WI38 (cell line): ENCODE results near the gene IL18RAP.

Source experiments
- H3K4me3 ChIP-seq: 2 replicates; pipeline ENCODE4 v1.5.1; 2011; ENCODE audit warnings: low read depth, mild to moderate bottlenecking, control low read depth, low read length
- TF ChIP-seq, protein P1 (sequence below): IDR thresholded peaks from 2 replicates; pipeline ENCODE4 v1.5.1; 2012; ENCODE audit warnings: low read depth, mild to moderate bottlenecking, control low read depth, low read length

IL18RAP gene

DNA sequence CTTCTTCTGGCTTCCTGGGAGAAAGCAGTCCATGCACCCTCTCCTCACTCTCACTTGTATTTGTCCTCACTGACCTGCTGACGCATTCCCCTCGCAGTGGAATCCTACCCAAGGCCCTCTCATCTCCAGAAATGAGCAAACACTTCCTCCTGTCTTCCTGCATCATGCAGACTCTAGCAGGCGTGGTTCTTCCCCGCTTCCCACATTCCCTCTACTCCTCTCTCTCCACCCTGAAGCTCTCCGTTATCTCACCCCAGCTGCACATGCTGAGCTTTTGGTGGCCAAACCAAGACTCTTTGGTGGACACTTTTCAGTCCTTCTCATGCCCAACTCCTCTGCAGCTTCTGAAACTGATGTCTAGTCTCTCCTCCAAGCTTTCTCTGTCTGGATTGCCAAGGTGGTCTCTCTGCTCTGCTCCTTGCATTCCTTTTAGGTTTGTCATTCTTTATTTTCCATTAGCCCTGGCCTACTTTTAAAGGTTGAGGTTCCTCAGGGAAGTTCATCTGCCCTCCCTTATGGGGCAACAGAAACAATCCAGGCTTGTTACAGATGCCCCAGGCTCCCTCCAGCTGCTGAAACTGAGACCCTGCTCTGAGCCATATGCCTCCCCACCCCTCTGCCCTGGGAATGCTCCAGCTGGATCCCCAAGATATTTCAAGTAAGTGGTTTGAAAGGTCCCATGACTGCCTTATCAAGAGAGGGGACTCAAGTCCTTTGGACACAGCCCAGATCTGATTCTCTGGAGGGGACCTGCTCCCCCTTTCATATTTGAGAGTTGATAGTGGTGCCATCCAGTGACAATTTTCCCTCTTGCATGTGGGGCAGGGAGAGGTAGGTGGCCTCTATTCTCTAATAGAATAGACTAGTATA lies 835 bp upstream of the IL18RAP start:
- TF ChIP-seq, protein P1, sequence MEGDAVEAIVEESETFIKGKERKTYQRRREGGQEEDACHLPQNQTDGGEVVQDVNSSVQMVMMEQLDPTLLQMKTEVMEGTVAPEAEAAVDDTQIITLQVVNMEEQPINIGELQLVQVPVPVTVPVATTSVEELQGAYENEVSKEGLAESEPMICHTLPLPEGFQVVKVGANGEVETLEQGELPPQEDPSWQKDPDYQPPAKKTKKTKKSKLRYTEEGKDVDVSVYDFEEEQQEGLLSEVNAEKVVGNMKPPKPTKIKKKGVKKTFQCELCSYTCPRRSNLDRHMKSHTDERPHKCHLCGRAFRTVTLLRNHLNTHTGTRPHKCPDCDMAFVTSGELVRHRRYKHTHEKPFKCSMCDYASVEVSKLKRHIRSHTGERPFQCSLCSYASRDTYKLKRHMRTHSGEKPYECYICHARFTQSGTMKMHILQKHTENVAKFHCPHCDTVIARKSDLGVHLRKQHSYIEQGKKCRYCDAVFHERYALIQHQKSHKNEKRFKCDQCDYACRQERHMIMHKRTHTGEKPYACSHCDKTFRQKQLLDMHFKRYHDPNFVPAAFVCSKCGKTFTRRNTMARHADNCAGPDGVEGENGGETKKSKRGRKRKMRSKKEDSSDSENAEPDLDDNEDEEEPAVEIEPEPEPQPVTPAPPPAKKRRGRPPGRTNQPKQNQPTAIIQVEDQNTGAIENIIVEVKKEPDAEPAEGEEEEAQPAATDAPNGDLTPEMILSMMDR, result no peak
- H3K4me3 ChIP-seq, result no peak overlapping the region

DNA sequence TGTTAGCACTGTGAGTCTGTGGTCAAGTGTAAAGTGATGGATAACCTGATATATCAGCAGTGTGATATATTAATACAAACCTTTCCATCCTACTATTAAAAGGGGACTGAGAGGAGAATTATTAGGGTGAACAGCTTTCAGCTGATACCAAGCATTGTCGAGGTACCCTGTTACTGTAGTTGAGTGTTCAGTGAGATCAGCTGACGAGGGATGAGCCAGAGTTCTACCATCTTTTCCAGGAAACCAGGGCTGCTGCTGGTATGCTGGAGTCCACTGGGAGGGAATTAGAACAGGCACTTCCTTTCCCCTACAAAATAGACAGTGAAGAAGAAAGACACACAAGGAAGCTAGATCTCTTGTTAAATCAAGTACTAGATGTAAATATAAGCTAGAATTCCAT lies 408 bp downstream of the IL18RAP start:
- TF ChIP-seq, protein P1, result no peak
- H3K4me3 ChIP-seq, result no peak overlapping the region

DNA sequence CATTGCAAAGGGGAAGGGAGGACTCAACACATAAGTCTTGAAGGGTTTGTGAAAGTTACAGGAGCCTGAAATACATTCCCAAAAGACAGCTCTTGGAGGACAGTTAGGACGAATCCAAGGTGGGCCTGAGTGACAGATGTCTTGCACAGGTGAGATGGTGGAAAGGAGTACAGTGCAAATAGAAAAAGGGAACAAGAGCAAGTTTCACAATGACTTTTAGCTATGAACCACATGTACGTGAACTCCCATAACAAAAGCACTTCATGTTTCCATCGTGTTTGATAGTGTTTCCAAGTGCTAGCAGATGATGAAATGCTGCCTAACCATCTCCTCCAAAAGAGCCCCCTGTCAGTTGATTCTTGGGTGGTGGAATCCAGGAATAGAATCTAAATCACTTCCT lies 1.8 kb downstream of the IL18RAP start:
- H3K4me3 ChIP-seq, result no peak overlapping the region

DNA sequence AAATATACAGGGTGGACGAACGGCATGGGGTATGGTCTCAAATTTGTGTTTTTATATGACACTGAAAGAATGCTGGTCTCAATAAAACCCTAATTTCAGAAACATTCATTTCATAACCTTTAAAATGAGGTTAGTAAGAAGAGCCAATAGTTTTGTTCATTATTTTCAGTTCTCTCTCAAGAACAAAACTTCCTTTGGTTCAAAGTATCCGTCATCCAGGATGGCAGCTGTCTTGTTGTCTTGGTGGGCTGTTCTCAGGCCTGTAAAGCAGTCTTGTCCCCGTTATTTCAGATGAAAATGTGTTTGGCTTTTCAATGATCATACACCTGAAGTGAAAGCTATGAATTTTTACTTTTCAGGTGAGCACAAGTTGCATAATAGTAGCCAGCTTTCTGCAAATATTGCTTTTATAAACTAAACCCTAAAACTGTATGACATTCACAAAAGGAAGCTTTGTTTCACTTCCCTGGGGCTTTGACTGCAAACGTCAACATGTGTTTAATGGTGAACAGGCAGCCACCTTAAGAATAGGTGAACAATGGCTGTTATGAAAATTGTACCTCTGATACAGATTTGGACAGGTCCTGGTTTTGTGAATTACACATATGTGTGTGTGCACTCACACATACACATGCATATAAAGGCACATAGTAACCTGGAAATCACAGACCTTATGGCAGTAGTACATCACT lies 2.6 kb downstream of the IL18RAP start:
- TF ChIP-seq, protein P1, result no peak
- no peak overlapping the region for H3K4me3 ChIP-seq

More for the DNA sequence above, 1.8 kb downstream of the IL18RAP start:
- TF ChIP-seq, protein P1, result no peak

DNA sequence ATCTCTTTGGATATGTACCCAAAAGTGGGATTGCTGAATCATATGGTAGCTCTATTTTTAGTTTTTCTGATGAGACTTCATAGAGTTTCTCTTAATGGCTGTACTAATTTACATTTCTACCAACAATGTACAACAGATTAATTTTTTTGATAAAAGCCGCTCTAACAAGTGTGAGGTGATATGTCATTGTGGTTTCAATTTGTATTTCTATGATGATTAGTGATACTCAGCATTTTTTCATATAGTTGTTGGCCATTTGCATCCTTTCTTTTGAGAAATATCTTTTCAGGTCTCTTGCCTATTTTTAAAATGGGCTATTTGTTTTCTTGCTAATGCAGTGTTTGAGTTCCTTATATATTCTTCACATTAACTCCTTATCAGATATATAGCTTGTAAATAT lies 4.3 kb downstream of the IL18RAP start:
- TF ChIP-seq, protein P1, result no peak
- H3K4me3 ChIP-seq, result no peak overlapping the region

DNA sequence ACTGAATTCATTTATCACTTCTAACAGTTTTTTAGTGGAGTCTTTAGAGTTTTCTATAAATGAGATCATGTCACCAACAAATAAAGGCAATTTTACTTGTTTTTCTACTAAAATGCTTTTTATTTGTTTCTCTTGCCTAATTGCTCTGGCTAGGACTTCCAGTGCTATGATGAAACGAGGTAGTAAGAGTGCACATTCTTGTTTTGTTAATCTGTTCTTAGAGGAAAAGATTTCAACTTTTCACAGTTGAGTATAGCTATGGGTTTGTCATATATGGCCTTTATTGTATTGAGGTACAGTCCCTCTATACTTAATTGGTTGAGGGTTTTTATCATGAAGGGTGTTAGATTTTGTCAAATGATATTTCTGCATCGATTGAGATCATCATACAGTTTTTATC lies 5.6 kb downstream of the IL18RAP start:
- no peak overlapping the region for H3K4me3 ChIP-seq
- TF ChIP-seq, protein P1, result no peak

GRCh38 chr2:102432386-102432785 lies 9.4 kb downstream of the IL18RAP start:
- no peak overlapping the region for H3K4me3 ChIP-seq
- TF ChIP-seq, protein P1, result no peak
